NCI-H510A (cell line): Measurements from ENCODE around the gene SLC12A9.

Experiments
- DNase-seq: peaks from one replicate; lab custom pipeline; 2025; lab: John Stamatoyannopoulos, UW

Gene SLC12A9

DNA sequence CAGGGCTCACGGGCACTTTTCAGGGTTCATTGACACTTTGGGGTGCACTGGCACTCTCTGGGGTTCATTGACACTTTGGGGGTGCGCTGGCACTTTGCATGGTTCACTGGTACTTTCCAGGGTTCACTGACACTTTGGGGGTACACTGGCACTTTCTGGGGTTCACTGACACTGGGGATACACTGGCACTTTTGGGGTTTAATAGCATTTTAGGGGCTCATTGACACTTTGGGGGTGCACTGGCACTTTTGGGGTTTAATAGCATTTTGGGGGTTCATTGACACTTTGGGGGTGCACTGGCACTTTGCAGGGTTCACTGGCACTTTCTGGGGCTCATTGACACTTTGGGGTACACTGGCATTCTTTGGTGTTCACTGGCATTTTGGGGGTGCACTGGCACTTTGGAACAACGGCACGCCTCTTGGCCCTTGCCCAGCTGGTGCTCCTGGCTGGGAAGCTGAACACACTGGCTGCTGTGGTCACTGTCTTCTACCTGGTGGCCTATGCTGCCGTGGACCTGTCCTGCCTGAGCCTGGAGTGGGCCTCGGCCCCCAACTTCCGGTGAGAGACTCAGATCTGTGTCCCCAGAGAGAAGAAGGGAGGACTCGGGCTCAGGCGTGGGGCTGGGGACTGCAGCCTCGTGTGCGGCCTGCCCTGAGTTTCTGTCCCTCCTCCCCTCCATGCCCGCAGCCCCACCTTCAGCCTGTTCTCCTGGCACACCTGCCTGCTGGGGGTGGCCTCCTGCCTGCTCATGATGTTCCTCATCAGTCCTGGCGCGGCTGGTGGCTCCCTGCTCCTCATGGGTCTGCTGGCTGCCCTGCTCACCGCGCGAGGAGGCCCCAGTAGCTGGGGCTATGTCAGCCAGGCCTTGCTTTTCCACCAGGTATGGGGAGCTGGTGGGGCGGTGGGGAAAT is 8.4 kb downstream of the SLC12A9 start:
- no peak for DNase-seq

DNA sequence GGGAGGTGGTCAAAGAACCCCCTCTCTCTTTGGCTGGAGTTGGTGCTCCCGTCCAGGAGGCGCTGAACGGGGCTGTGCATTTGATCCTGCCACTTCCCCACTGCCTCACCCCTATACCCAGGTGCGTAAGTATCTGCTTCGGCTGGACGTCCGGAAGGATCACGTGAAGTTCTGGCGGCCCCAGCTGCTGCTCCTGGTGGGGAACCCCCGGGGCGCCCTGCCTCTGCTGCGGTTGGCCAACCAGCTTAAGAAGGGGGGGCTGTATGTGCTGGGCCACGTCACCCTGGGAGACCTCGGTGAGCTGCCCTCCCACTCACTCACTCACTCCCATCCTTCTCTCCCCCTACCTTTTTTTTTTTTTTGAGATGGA is 9.1 kb downstream of the SLC12A9 start:
- DNase-seq: no peak

DNA sequence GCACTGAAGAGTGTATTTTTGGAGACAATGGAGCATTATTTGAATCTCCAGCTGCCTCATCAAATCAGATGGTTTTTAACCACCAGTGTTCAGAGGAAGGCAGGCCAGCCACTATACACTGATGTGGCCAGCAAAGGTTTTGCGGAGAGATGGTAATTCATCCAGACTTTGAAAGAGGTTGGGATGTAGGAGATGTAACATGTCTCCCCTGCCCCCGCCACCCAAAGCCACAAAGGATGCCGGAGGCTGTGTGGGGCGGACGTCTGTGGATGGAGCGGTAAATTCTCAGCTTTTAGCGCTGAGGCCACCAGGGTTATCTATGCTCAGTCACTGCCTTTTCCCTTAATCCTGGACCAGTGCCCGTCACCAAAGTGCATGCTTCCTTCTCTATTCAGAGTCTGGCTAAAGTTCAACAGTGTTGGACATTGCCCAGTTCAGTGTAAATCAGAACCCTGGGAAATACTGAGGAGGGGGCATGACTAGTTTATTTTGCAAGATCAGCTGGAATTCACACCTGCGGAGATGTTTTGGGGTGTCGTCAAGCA is 11.0 kb downstream of the SLC12A9 start:
- DNase-seq: no peak

DNA sequence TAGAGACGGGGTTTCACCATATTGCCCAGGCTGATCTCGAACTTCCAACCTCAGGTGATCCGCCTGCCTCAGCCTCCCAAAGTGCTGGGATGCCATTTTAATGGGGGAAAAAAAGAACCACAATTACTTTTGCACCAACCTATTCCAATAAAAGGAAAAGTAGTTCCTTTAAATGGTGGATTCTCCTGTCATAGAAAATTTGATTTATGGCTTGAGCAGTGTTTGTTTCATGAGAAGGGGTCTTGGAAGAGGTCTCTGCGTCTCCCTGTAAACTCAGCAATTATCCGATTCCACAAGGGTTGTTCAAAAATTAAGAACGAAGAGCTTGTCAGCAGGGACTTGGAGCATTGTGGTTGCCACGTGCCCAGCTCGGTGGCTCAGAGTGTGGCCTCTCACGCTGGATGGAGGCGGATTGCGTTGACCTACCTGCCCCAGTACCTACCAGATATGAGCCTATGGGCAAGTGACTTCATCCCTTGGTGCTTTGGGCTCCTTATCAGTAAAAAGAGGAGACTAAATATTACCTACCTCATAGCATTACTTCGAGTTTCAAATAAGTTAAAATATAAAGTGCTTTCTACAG is 11.8 kb downstream of the SLC12A9 start:
- no peak for DNase-seq

DNA sequence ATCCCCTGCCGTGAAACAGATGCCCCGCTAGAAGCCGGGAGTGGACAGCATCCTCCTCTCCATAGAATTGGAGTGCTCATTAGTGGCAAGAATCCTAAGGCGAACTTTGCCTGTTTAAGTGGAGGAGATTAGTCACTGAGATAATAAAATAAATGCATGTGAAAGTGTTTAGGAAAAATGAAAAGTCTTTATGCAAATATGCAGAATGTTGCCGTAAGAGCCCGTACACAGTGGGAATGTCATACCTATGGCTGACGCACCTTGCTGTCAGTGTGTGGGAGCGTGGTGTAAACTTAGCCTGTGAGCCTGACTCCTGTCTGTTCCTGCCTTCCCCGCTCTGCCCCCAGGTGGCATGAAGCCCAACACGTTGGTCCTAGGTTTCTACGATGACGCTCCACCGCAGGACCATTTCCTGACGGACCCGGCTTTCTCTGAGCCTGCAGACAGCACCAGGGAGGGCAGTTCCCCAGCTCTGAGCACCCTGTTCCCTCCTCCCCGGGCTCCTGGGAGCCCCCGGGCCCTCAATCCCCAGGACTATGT is 12.9 kb downstream of the SLC12A9 start:
- DNase-seq: no peak

DNA sequence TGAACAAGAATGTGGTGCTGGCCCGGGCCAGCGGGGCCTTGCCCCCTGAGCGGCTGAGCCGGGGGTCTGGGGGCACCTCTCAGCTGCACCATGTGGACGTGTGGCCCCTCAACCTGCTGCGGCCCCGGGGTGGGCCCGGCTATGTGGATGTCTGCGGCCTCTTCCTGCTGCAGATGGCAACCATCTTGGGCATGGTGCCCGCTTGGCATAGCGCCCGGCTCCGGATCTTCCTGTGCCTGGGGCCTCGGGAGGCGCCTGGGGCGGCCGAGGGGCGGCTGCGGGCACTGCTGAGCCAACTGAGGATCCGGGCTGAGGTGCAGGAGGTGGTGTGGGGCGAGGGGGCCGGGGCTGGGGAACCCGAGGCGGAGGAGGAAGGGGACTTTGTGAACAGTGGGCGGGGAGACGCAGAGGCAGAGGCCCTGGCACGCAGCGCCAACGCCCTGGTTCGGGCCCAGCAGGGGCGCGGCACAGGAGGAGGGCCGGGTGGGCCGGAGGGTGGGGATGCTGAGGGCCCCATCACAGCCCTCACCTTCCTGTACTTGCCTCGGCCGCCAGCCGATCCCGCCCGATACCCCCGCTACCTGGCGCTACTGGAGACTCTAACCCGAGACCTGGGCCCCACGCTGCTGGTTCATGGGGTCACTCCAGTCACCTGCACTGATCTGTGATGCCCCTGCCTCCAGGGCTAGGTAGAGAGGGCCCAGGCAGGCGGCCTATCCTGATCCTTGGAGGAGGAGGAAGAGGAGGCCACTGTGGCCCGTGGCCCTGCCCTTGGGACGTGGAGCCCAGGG is 13.6 kb downstream of the SLC12A9 start:
- no peak for DNase-seq

DNA sequence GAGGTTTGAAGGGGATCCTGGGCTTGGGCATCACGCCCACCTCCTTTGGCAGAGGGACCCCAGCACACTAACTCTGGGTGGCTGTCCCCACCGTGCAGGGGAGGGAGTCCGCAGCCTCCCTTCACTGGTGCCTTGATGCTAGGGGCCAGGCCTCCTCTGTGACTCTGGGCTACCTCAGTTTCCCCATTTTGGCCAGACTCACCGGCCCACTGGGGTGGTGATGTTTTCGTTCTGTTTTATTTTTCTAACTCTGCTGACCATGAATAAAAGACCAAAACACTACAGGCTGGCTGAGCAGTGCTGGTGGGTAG is 14.2 kb downstream of the SLC12A9 start:
- DNase-seq: no peak

DNA sequence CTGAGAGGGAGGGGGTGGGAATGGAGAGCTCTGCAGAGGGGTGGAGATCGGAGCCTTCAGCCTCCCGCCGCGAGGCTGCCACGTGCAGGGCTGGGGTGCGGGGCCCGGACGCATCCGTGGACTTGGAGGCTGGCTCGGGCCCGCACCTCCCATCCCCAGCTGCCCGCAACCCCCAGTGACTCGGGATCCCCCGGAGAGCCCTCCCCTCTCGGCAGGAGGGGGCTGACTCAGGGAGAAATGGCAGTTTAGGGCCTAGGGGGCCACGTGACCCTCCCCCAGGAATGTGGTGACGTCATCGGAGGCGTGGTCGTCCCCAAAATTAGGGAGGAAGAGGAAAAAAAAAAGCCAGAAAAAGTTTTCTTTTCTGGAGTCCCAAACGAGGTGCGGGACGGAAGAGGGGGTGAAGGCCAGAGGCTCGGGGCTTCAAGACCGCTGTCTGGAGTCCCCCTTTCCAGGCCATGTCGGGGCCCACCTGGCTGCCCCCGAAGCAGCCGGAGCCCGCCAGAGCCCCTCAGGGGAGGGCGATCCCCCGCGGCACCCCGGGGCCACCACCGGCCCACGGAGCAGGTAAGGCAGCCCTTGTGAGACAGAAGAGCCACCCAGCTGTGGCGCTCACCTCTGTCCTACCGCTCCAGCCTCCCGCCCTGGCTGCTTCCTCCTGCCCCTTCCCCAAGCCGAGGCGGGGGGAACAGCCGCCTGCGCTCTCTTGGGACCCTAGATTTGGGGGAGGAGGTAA is 14.7 kb downstream of the SLC12A9 start, which contains the start of gene TRIP6:
Gene TRIP6 (plus strand): TSS at position 348 of the 736 bp plus-strand sequence. CDS start 111 bp downstream, at position 459.
- no peak for DNase-seq

DNA sequence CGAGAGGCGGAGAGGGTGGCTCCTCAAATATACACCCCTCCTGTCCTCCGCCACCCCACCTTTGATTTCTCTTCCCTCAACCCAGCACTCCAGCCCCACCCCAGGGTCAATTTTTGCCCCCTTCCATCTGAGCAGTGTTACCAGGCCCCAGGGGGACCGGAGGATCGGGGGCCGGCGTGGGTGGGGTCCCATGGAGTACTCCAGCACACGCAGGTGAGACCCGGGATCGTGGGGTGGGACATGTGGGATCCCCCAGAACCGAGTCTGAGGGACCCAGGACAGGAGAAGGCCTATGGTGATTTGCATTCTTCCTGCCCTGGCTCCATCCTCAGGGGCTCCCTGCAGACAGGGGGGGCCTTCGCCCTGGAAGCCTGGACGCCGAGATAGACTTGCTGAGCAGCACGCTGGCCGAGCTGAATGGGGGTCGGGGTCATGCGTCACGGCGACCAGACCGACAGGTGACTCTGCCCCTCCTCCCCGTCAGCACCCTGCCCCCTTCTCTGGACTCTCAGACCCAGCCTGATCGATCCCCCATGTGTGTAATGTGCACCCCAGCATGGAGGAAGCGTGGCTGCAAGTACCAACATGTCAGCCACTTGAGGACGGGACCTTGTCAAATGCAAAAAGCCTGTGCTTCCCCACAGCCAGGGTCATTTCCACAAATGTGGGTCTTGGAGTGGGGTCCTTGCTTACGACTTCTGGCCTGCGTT is 15.4 kb downstream of the SLC12A9 start:
- DNase-seq: no peak

DNA sequence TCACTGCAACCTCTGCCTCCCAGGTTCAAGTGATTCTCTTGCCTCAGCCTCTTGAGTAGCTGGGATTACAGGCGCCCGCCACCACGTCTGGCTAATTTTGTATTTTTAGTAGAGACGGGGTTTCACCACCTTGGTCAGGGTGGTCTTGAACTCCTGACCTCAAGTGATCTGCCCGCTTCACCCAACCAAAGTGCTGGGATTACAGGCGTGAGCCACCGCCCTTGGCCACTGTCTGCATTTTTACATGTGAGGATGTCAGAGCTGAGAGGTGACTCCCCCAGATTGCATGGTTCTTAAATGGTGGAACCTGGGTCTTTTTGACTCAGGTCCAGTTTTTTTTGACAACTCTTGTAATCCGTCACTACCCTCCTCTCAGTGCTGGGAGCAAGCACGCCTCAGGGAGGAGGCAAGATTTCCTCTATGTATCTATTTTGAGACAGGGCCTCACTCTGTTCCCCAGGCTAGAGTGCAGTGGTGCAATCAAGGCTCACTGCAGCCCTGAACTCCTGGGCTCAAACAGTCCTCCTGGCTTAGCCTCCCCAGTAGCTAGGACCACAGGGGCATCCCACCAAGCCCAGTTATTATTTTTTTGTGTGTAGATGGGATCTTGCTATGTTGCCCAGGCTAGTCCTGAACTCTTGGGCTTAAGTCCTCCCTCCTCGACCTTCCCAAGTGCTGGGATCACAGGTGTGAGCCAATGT is 21.2 kb downstream of the SLC12A9 start:
- no peak for DNase-seq

DNA sequence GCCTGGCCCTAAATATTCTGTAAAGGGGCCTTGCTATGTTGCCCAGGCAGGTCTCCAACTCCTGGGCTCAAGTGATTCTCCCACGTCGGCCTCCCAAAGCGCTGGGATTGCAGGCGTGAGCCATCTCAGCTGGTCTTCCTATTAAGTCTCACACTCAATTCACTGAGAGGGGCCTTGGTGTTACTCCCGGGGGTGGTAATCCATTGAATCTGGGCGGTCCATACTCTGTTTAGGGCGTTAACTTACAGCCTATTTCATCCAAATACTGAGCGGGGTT is 21.7 kb downstream of the SLC12A9 start:
- no peak for DNase-seq

DNA sequence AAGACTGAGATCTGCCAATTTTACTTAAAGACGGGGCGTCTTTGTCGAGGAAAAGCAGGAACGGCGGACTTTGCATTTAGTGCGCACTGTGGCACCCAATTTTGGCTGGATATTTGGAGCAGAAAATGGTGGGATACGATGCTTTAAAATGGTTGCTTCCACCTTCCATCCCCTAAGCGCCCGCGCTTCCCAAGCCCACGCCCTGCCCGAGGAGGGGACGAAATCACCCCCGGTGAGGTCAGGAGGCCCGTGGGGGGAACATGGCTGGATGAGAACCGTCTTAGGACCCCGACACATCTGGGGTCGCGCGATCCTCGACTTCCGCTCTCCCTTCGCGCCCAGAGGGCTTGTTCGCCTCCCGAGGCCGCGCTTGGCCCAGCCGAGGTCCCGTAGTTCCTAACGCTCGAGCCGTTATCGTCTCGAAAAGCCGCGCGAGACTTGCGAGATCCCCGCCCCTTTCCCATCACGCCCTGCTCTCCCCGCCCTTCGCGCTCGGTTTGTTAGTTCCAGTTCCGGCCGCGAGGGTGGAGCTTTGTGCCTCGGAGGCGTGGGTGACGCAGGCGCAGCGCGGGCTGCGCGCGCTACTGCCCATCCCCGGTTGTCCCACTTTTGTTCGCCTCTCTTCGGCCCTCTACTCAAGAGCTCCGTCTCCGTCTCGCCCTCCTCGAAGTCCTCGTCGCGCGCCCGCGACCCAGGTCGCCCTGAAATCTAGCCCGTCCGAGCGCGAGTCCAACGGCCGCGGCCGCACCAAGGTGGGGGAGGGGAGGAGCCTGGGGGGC is 22.3 kb downstream of the SLC12A9 start, which contains the start of gene SRRT:
Gene SRRT (plus strand): TSS at position 527 of the 779 bp plus-strand sequence. CDS start 488 bp downstream, outside the sequence.
- DNase-seq: peak; percentile 95

DNA sequence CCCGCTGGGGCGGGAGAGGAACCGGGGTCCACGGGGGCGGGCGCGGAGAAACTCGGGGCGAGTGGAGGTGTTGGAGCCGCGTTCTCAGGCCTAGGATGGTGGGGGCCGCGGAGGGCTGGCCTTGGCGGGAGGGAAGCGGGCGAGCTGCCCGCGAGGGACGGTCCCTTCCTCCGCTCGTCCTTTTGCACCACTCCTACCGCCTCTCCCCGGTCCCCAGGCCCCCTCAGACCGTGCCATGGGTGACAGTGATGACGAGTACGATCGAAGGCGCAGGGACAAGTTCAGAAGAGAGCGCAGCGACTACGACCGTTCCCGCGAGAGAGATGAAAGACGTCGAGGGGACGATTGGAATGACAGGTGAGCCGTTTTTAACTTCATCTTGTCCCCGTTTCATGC is 22.8 kb downstream of the SLC12A9 start:
- DNase-seq: no peak

DNA sequence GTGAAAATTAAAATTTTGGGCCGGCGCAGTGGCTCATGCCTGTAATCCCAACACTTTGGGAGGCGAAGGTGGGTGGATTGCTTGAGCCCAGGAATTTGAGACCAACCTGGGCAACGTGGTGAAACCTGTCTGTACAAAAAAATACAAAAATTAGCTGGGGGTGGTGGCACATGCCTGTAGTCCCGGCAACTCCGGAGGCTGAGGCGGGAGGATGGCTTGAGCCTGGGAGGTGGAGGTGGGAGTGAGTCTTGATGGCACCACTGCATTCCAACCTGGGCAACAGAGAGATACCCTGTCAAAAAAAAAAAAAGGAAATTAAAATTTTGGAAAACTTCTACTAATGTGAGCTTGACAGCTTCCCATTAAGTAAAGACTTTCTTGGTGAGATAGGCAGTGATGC is 25.5 kb downstream of the SLC12A9 start:
- no peak for DNase-seq

DNA sequence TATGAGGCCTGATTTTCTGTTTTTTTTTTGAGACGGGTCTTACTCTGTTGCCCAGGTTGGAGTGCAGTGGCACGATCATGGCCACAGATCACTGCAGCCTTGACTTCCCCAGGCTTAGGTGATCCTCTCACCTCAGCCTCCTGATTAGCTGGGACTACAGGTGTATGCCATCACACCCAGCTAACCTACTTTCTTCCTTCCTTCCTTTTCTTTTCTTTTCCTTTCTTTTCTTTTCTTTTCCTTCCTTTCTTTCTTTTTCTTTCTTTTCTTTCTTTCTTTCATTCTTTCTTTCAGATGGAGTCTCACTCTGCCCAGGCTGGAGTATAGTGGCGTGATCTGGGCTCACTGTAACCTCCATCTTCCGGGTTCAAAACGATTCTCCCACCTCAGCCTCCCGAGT is 26.2 kb downstream of the SLC12A9 start:
- DNase-seq: no peak

DNA sequence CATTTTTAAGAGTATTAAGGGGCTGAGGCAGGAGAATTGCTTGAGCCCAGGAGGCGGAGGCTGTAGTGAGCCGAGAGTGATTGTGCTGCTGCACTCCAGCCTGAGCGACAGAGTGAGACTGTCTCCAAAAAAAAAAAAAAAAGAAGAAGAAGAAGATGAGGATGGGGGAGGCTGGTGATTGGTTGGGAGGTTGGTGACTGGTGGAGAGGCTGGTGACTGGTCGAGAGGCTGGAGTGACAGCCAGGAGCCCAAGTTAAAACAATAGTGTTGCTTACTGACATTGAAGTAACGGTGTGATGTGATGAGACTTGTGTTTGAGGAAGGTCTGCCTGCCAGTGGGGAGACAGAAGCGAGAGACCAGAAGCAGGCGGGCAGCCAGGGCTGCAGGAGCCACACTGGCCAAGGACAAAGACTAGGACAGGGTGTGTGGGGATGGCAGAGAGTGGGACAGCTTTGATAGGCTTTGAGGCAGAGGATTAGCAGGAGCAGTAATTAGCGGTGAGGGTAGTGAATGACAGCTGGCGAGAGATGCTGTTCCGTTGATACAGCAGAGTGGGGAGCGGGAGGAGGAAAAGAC is 27.3 kb downstream of the SLC12A9 start:
- no peak for DNase-seq

DNA sequence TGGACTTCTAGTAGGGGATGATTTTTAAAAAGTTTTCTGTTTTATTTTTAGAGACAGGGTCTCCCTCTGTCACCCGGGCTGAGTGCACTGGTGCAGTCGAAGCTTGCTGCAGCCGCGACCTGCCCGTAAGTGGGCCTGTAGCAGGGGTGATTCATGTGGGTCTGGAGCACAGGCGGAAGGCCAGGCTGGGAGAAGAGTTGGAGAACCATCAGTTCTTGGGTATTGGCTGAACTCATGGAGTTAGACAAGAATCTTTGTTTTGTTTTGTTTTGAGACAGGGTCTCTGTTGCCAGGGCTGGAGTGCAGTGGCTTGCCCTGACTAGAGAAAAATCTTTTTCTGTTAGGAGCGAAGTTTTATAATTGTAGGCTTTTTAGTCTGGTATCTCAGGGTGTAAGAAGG is 28.1 kb downstream of the SLC12A9 start:
- no peak for DNase-seq

DNA sequence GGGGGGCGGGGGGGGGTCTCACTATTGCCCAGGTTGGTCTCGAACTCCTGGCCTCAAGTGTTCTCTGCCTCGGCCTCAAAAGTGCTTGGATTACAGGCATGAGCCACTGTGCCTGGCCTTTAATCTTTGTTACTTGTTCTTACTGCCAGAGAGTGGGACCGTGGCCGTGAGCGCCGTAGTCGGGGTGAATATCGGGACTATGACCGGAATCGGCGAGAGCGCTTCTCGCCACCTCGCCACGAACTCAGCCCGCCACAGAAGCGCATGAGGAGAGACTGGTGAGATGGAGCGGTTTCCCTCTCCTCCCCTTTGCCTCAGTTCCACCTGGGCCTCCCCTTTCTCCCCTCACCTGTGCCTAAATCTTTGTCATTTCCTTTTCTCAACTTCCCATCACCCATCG is 28.6 kb downstream of the SLC12A9 start:
- DNase-seq: no peak

DNA sequence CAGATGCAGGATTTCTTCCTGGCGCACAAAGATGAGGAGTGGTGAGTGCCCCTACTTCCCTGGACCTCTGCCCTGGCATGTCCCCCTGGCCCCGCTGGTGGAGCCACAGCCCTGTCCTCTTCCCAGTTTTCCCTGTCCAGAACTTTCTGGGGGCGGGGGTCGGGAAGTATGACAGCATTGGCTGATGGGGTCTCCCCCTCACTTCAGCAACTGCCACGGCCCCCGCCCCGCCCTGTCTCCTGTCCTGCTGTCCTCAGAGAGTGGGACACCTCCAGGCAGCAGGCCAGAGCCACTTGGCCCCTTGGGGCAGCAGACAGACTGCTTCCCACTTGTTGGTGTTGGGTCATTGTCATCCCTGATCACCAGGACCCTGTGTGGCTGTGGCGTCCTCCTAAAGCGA is 29.7 kb downstream of the SLC12A9 start:
- no peak for DNase-seq
